CD4-positive, alpha-beta T cell treated with Interleukin-4 for 1 hour (primary cell): Measurements from ENCODE around the gene CTU2.

Experiments used
- DNase-seq, 2 donors: peaks; one replicate each; pipeline ENCODE4 v3.0.0-alpha.2; 2020 to 2022

The CTU2 gene

DNA sequence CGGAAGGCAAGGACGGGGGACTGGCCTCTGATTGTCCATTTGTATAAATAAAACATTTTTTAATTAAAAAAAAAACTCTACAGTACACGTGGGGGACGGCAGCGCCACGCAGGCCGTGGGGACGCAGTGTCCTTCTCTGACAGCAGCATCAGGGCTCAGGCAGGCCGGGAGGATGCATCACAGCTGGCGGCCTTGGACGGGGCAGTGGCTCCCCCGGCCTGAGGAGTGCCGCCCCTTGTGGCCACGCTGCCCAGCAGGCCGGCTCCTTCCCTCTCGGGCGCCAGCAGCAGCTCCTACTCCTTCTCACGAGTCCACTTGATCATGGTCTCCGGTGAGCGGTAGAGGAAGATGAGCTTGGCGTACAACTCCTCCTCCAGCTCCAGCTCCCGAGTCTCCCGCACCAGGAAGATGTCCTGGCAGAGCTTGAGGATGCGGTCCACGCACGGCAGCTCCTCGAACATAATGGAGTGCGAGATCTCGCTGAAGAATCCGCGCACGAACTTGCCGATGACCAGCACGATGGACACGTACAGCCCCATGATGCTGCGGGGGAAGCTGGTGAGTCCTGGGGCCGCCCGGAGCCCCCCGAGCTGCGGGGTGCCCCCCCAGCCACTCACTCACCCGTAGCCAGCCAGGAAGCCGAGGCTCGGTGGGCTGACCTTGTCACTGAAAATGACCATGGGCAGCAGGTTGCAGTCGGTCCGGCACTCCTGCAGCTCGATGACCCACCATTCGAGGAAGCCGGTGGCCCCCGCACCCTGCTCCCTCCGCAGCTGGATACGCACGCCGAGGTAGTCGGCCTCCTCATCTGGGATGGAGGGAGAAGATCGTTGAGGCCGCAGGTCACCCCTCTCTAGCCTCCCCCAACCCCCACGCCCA is 9.2 kb downstream of the CTU2 start:
- no peak for DNase-seq

DNA sequence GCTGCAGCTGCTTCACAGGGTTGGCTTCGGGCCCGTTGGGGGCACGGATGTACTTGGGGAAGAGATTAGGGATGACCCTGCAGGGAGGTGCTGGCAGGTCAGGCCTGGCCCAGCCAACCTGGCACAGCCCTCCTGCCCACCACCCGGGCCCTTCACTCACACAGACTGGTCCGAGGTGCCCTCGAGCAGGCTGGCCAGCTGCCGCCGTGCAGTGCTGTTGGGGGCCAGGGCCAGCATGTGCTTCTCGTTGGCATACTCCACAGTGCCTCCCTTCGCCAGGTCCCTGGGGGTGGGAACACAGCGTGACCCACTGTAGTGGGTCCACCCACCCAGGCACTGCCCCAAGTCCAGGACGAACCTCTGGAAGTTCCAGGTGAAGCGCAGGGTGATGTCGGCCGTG is 9.9 kb downstream of the CTU2 start:
- no peak for DNase-seq

DNA sequence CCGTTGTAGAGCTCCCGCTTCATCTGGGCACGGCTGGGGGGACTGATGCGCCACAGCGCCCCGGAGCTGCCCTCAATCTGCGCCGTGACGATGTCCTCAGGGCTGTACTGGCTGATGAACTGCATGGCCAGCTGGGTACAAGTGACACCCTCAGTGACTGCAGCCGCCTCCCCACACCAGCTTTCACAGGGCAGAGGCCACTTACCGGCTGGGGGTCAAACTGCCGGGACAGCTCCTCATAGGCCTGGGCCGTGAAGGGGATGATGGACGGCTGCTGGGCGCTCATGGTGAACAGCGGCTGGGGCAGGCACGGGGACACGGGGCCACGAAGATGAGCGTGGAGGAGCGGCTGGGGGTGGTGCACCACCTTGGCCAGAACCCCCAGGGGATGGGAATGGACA is 10.3 kb downstream of the CTU2 start:
- DNase-seq = no peak

DNA sequence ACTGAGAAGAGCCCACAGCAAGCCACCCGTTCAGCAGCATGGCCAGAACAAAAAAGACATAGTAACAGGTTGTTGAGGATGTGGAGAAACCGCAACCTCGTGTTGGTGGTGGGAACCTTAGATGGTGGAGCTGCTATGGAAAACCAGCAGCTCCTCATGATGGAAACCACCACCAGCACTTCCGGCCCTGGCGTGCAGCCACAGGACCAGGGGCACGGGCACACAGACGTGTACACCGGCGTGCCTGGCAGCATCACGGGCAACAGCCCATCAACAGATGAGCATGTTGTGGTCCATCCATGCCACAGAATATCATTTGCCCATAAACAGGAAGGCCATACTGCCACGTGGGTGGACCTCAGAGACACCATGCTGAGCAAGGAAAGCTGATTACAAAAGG is 11.9 kb downstream of the CTU2 start:
- no peak for DNase-seq

DNA sequence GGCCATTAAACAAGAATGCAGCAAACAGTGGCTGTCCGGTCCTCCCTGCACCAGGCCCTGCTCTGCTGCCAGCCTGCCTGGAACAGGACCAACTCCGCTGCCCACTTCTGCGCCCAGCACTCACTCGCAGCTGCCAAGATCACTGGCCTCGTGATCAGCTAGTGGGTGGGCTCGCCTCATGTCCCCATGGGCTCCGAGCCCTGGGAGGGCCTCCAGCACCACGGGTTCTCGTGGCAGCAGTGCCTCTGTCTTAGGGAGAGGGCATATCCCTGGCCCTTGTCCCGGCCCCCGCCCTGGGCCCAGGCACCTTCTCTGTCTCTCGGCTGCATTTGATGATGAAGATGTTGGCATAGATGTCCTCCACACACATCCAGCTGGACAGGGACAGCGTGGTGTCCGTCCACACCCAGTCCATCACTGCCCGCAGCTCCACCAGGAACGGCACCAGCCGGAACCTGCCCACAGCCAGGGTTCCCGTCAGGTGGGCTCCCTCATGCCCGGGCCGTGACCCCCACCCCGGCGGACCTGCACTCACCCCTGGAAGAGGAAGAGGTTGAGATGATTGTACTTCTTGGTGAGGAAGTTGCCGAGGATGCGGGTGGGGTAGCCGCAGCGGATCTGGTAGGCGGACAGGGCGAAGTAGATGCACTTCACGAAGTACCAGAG is 13.1 kb downstream of the CTU2 start:
- no peak for DNase-seq

DNA sequence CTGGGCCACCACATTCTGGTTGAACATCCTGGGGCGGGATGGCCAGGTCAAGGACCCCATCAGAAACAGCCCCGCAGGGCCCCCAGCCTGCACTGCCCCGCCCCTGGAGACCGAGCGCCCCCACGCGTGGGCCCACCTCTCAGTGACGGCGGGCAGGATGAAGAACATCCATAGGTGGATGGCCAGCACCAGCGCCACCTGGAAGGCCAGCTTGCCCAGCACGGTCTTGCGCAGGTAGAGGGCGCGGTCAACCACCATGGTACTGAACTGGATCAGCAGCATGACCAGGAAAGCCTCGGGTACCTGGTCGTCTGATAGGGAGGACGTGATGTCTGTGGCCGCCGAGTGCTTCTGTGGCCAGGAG is 13.6 kb downstream of the CTU2 start:
- DNase-seq = no peak

DNA sequence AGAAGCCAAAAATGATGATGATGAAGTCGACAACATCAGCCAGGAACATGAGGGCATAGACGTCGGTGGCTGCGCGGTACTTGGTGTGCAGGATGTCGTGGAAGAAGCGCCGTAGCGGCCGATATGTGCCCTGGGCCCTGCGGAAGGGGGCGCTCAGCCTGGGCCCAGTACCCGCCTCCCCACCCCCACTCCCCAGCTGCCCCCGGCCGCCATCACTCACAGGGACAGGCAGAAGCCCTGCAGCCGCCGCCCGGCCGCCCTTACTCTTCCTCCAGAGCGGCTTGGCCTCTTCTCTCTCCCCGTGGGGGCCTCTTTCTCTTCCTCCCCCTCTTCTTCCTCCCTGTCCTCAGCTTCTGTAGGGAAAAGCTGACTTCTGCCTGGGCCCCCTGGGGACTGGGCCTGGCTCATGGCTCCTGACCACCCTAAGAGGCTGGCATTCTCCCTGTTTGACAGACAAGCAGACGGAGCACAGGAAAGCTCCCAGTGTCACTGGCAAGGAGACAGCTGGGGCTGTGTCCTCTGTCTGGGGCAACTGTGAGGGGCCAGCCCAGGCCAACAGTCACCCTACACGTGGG is 14.2 kb downstream of the CTU2 start:
- no peak for DNase-seq

DNA sequence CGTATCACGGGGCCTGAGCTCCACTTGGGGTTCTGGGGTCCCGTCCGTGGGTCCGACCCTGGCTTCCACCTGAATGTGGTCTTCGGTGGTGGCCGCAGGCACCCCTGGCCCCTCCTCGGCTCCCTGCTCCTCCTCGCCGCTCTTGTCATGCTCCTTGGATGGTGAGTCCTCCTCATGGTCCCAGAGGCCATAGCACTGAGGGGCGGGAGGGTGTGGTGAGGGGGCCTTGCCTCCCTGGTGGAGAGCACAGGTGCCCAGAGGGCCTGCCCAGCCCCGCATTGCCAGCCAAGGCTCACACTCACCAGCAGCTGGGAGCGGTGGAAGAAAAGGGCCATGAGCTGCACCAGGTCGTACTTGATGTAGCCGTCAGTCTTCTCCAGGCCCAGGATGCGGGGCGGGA is 14.9 kb downstream of the CTU2 start:
- DNase-seq = no peak

DNA sequence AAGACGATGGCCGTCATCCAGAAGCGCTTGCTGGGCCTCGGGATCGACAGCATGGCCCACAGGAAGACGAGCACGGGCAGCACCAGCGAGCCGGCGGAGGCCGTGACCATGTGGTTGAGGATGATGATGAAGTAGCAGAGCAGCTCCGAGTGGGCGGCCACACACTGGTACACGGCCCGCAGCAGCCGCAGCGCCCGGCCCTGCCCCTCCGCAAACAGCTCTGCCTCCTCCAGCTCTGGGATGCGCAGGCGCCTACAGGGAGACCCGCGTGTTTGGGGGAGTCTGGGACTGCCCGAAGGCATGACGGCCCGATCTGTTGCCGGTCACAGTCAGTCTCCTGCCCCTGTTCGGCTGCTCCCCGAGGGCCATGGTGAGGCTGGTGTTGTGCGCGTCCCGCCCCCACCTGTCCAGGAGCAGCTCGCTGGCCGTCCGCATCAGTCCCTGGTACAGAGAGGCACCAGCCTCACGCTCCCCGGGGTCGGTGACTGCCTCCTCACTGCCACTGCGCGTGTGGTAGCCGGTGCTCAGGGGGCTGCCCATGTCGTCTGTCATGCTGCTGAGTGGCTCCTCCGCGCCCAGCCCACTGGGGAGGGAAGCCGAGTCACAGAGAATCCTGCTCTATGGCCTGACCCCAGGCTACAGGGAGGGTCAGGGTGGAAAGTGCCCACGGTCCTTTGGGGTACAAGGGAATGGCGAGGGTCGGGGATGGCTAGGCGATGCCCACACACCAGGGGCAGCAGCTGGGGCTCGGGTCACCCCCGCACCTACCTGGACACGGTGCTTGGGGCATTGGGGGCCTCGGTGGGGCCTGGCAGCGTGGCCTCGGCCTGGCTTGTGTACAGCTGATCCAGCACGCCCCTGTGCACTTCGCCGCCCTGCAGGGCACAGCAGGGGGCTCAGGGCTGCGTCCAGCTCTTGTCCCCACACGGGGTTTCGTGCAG is 15.8 kb downstream of the CTU2 start:
- no peak for DNase-seq

DNA sequence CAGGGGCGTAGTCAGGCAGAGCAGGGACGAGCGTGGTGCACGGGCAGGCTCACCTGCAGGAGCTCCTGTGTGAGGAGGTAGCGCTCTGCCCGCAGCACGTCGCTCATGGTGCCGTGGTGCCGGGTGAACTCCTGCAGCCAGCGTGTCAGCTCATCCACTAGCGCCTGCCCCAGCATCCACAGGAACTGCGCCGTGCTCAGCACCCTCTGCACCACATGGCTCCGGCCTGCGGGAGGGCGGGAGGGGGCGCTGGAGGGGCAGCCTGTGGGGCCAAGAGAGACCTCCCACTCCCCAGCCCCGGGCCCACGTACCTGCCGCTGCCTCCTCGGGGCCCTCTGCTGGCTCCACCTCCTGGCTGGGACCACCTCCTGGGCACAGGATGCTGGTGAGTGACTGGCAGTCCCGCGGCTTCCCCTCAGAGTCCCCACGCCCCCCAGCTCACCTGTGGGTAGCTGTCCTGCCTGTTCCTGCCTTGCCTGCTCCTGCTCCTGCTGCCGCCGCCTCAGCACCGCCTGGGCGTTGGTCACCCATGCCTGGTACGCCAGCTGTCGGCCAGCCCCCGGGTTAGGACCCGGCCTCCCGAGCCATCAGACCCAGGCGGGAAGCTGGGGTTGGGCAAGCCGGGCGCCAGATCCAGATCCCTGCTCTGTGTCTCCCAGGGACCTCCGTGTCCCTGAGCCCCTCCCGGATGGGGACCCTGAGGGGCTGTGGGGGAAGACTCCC is 16.6 kb downstream of the CTU2 start:
- no peak for DNase-seq

DNA sequence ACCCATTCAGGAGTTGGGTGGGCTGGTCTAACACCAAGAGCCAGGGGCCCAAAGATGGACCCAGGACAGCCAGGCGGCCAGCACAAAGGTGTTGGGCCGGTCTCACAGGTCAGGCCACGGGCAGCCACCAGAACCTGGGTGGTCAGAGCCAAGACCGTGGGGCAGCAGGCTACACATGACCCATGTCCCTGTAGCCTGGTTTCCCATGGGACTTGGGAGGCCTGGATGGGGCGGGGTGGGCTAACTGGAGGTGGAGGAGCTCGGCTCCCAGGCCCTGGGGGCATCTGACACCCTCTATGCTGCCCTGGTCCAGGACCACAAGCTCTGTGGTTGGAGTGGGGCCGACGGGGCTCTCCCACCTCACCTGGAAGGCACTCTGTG is 17.2 kb downstream of the CTU2 start:
- DNase-seq = no peak

DNA sequence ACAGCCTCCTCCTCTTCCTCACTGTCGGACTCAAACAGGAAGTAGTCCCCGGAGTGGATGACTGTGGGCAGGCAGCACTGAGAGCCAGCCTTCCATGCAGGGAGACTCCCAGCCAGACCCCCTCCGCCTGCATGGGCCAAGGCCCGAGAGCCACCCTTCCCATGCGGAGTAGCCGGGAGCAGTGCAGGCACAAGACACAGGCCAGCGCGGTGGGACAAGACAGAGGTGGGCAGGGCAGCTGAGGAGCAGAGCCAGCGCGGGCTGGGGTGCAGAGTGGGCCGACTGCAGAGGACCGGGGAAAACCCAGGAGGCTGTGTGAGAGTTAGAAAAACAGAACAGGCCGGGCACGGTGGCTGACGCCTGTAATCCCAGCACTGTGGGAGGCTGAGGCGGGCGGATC is 17.6 kb downstream of the CTU2 start:
- no peak for DNase-seq

DNA sequence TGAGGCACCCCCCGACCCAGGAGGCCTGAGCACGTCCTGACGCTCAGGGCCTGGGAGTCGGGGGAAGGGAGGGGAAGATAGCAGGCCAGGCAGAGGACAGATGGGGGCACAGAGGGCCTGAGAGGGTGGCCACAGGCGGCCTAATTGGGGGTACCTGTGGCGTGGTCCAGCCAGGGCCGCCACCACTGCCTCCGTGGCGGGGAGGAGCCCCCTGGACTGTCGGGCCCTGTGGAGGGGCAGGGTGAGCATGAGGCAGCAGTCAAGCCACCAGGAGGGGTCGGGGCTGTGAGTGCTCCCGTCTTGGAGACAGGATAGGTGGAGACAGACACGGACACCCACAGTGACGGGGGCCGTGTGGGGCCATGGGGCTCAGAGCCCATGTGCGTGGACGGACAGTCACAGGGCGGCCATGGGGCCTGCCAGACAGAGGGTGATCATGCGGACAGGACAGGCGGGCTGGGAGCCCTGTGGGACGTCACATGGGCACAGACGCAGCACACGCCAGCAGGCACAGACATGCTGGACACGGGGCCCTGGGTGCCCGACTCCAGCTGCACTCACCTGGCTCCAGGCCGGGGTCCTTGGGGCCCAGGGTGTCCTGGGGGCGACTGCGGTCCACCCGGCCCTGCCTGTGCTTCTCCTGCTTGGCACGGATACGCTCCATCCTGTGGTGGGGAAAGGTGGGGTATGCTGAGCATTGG is 18.7 kb downstream of the CTU2 start:
- no peak for DNase-seq

DNA sequence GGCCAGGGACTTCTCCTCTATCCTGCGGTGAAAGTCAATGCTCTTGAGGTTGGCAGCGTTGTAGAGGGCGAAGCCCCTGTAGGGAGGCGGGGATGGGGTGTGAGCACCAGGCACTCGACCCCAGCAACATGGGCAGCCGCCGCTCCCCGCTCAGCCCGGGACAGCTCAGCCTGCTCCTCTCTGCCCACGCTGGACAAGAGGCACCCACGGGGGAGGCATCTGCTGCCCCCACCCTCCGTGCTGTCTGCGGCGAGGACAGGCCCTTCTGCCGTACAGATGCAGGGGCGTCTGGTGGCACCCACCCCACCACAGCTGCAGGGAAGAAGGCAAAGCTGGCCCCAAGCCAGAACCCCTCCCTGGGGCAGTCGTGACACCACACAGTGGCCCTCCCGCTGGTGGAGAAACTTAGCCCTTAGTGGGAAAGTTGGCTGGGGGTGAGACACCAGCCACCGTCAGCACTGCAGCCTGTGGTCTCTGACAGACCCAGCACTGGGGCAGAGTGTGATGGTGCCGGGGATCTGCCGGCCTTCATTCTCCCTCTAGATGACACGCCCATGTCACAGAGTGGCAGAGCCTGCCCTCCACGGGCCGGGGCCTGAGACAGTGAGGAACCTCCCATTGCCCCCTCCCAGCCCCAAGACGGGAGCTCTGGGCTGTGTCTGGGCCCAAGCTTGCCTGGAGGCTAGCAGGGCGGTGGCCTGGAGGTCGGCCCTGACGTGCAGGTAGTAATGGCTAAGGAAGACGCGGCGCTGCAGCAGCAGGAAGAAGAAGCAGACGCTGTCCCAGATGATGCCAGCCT is 19.5 kb downstream of the CTU2 start:
- DNase-seq = no peak

DNA sequence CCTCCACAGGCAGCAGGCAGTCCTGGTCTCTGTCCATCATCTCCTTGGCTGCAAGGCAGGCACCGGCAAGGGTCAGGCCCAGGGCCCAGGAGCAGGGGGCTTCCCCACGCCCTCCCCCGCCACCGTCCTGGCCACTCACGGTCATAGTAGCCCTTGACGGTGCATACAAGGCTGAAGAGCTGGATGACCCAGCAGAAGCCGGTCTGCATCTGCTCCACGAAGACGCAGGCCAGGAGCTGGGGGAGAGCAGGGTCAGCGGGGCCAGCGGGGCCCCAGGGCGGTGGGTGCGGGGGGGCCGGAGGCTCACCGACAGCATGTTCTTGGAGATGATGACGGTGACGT is 20.1 kb downstream of the CTU2 start:
- DNase-seq = no peak

DNA sequence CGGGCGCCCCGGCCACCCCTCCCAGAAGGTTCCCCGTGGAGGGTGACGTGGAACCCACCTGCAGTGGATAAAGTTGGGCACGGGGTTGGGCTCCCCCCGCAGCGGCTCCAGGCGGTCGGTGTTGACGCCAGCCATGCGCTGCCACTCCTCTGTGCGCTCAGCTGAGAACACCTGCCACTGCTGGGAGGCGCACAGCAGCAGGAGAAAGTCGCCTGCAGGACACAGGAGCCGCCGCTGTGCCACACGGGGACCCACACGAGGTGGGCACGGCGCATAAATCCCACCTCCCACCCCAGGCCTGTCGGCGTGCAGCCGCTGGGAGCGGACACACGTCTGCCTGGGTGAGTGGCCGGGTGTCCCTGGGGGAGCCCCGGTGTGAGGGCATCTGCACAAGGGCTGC is 20.7 kb downstream of the CTU2 start:
- no peak for DNase-seq

DNA sequence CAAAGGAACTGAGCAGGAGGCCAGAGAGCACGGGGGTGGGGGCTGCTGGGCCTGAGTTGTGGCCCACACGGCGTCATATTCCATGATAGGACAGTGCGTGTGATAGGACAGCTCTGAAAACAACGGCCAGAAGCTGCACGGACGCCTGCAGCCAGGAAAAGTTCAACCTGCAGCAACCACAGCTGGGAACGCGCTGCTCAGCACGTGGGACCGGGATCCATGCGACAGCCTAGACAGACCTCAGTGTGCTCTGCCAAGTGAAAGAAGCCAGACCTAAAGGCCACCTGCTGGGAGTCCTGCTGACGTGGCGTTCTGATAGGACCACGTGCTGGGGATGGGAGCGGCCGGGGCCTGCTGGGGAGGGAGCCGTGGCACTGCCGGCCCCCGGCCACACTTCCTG is 21.6 kb downstream of the CTU2 start:
- no peak for DNase-seq

DNA sequence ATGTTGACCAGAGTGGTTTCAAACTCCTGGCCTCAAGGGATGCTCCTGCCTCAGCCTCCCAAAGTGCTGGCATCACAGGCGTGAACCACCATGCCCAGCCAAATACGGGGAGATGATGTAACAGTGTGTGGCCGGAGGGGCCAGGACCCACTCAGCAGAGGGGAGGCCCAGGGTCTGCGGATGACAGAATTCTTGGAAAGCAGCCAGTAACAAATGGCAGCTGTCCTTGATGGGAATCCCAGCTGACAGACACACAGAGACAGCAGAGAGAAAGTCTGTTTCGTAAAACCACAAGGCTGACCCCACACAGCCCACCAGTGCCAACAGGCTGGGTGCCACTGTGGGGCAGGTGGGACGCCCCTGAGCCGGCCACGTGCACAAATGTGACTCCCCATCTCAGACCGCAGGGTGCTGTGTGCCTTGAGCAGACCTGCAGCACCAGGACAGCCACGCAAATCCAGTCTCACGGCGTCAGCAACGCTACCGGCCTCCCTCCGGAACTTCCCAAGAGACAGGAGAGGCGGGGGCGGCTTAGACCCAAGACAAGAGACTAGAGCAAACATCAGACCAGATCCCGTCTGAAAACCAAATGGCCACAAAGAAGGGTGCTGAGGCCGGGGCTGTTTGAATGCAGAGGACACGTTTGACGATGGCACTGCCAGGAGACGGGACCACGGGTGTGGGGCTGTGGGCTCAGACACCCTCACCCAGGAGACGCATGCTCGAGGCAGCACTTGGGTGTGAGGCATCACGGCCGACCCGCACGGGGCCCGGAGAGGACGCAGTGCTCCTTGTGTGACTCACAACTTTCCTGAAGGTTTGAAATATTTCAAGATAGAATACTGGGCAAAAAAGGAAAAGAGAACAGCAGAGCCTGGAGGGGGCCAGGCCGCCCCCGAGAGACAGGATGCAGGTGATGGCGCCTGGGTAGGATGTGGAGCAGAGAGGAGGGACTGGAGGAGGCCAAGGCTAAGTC is 24.6 kb downstream of the CTU2 start:
- no peak for DNase-seq

DNA sequence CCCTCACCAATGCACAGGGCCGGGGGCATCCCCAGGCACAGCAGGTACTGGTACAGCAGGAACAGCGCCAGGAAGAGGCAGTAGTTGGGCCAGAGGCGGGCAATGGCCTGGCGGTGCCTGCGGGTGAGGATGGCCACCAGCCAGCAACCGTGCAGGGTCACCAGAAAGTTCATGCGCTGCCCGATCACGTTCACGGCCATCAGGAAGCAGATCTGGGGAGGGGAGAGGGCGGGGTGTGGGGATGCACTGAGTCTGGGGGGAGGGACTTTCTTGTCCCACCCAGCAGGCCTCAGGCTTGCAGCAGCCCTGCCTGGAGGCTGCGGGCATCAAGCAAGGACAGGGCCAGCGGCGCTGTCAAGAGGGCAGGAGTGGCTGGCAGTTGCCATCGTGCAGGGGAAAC is 25.4 kb downstream of the CTU2 start:
- DNase-seq = no peak
